ENCODE results near the gene FOXP1. TPM values are rescaled to one million over a fixed set of nuclear protein-coding genes. Genes with fewer than 3 reads are reported as not detected.

Gene FOXP1
- total and polyA plus RNA-seq, 9 of the 15 experiments (the other 6 are each of a cell fraction or from before 2014, with no cell fraction given), result 7.7 to 34.5 (median 13.7) TPM

GRCh38 chr3:71285086-71285485 lies 298.4 kb downstream of the FOXP1 start:
- Histone ChIP-seq H3K27me3 (ENCODE audit: control insufficient read depth in 2 of 2, insufficient read depth in 2 of 2, low read length in 2 of 2) (no peaks in the 10 kb centered on the region), H3K79me2 (ENCODE audit: control insufficient read depth, insufficient read depth, low read length) (no peaks in the 10 kb centered on the region), H3K9ac (ENCODE audit: insufficient read depth in 1 of 2, low read depth in 2 of 2, low read length in 2 of 2) (no peak overlapping the region), H3K4me3 (no peak overlapping the region), H3K9me1 (ENCODE audit: control insufficient read depth, insufficient read depth, low read length) (no peaks in the 10 kb centered on the region), H3K27ac (ENCODE audit: extremely low read depth, low read depth, low read length) (no peak overlapping the region), H3K4me2 (ENCODE audit: insufficient read depth, low read length) (no peak overlapping the region), H2AFZ (ENCODE audit: low read depth, low read length) (no peak overlapping the region), H3K36me3 (ENCODE audit: control insufficient read depth, insufficient read depth, low read length) (no peaks in the 10 kb centered on the region), H3K9me3 (replicated peaks; ENCODE audit: control insufficient read depth, insufficient read depth, low read depth, low read length) (no peaks in the 10 kb centered on the region), H3K4me1 (replicated peaks in 1 of 2; ENCODE audit: control insufficient read depth in 2 of 2, insufficient read depth in 2 of 2, low read length in 2 of 2) (no peaks in the 10 kb centered on the region), H4K20me1 (replicated peaks; ENCODE audit: control insufficient read depth, insufficient read depth, low read length) (no peaks in the 10 kb centered on the region)
- POLR2A ChIA-PET, result no interaction called here
- CTCF ChIA-PET (ENCODE audit: low intra/inter-chr PET ratio), result no interaction called here
- TF ChIP-seq NELFE (IDR thresholded peaks at IDR 0.05; ENCODE audit: insufficient read depth, insufficient read length) (no peak), ZFP91 (CRISPR knock-in tag; IDR thresholded peaks at IDR 0.05) (no peak), YY1 (IDR thresholded peaks at IDR 0.05; ENCODE audit: borderline replicate concordance in 1 of 3, control insufficient read depth in 1 of 3, extremely low read depth in 1 of 3, insufficient read depth in 3 of 3, insufficient read length in 1 of 3, insufficient replicate concordance in 2 of 3, low read depth in 1 of 3, low read length in 2 of 3) (no peak)
- DNase-seq (ENCODE audit: extremely low read depth in 1 of 4, low spot score in 3 of 4) (no peak), ATAC-seq (no peak), FAIRE-seq (no peak)
- in situ Hi-C loops (cut with MboI) (no loop called here), intact Hi-C loops (cut with micrococcal nuclease) (no loop called here)
- 78% methylated on average over 4 of the region's 5 CpGs for WGBS (ENCODE audit: insufficient coverage, low coverage, missing lambda C conversion rate)
- no TSS peak for BruUV-seq (replicated peaks)

- no peaks in the 10 kb centered on the region for H3K79me2 ChIP-seq (ENCODE audit: control insufficient read depth, insufficient read depth, low read length)
- no TSS peak for BruUV-seq (replicated peaks)
- H3K36me3 ChIP-seq (ENCODE audit: control insufficient read depth, insufficient read depth, low read length), result no peaks in the 10 kb centered on the region
- no peak for FAIRE-seq
- intact Hi-C loops (cut with micrococcal nuclease) (no loop called here), in situ Hi-C loops (cut with MboI) (no loop called here)
- H3K9me3 ChIP-seq (replicated peaks; ENCODE audit: control insufficient read depth, insufficient read depth, low read depth, low read length), result no peaks in the 10 kb centered on the region
- ATAC-seq, result no peak
- ChIA-PET POLR2A (no interaction called here), CTCF (ENCODE audit: low intra/inter-chr PET ratio) (no interaction called here)
- WGBS (ENCODE audit: insufficient coverage, low coverage, missing lambda C conversion rate), result 80% methylated on average over 1 of the region's 2 CpGs
- H3K27me3 ChIP-seq (ENCODE audit: control insufficient read depth in 2 of 2, insufficient read depth in 2 of 2, low read length in 2 of 2), result no peaks in the 10 kb centered on the region
- no peaks in the 10 kb centered on the region for H3K4me1 ChIP-seq (replicated peaks in 1 of 2; ENCODE audit: control insufficient read depth in 2 of 2, insufficient read depth in 2 of 2, low read length in 2 of 2)
- no peak overlapping the region for H3K4me2 ChIP-seq (ENCODE audit: insufficient read depth, low read length)
- no peak overlapping the region for H3K9ac ChIP-seq (ENCODE audit: insufficient read depth in 1 of 2, low read depth in 2 of 2, low read length in 2 of 2)
- H3K27ac ChIP-seq (ENCODE audit: extremely low read depth, low read depth, low read length), result no peak overlapping the region
- no peaks in the 10 kb centered on the region for H3K9me1 ChIP-seq (ENCODE audit: control insufficient read depth, insufficient read depth, low read length)
- H3K4me3 ChIP-seq, result no peak overlapping the region
- DNase-seq (ENCODE audit: extremely low read depth in 1 of 4, low spot score in 3 of 4), result no peak
- no peaks in the 10 kb centered on the region for H4K20me1 ChIP-seq (replicated peaks; ENCODE audit: control insufficient read depth, insufficient read depth, low read length)
- H2AFZ ChIP-seq (ENCODE audit: low read depth, low read length), result no peak overlapping the region
- TF ChIP-seq STAT6 (CRISPR knock-in tag; IDR thresholded peaks at IDR 0.05) (no peak), ZNF764 (CRISPR knock-in tag; IDR thresholded peaks at IDR 0.05; ENCODE audit: low read depth) (no peak), ZNF133 (CRISPR knock-in tag; IDR thresholded peaks at IDR 0.05) (no peak), FOXP1 (CRISPR knock-in tag; IDR thresholded peaks at IDR 0.05) (no peak), UBTF (IDR thresholded peaks at IDR 0.05; ENCODE audit: borderline replicate concordance in 1 of 2, low read depth in 2 of 2, low read length in 2 of 2) (no peak), ZNF3 (CRISPR knock-in tag; IDR thresholded peaks at IDR 0.05) (no peak)
Measured at GRCh38 chr3:71282976-71283375, 300.6 kb downstream of the FOXP1 start.
